ENCODE measurements around the gene ZNF581. TPM values are rescaled to one million over a fixed set of nuclear protein-coding genes. Genes with fewer than 3 reads are reported as not detected.

ZNF581 gene
- total and polyA plus RNA-seq, 5 donors from 2014 or later = 23.7 to 36.6 (median 33.8) TPM

Other genes starting within 250 kb of the ZNF581 start
- 92.9 TPM for gene UBE2S, start 235.9 kb upstream of the ZNF581 start, total RNA-seq
- 10 to 100 TPM; 24.9 to 38.8 (median 33.2) TPM for gene UBE2S, start 235.9 kb upstream of the ZNF581 start, polyA plus RNA-seq
- gene SHISA7, start 200.3 kb upstream of the ZNF581 start, total RNA-seq = not detected
- not detected for gene SHISA7, start 200.3 kb upstream of the ZNF581 start, polyA plus RNA-seq
- 6.3 TPM for gene ISOC2, start 182.0 kb upstream of the ZNF581 start, total RNA-seq
- gene ISOC2, start 182.0 kb upstream of the ZNF581 start, polyA plus RNA-seq = 10 to 100 TPM; 24.7 to 34.1 (median 28.1) TPM
- gene C19orf85, start 178.9 kb upstream of the ZNF581 start, total RNA-seq = not detected
- gene C19orf85, start 178.9 kb upstream of the ZNF581 start, polyA plus RNA-seq = not detected
- gene ZNF628, start 167.0 kb upstream of the ZNF581 start, total RNA-seq = 23.9 TPM
- under 1 TPM; 0.05 to 0.22 (median 0.09) TPM for gene ZNF628, start 167.0 kb upstream of the ZNF581 start, polyA plus RNA-seq
- gene NAT14, start 158.5 kb upstream of the ZNF581 start, total RNA-seq = 9.2 TPM
- 1 to 10 TPM; 3.3 to 5.1 (median 4.1) TPM for gene NAT14, start 158.5 kb upstream of the ZNF581 start, polyA plus RNA-seq
- 0.27 TPM for gene SSC5D, start 155.2 kb upstream of the ZNF581 start, total RNA-seq
- gene SSC5D, start 155.2 kb upstream of the ZNF581 start, polyA plus RNA-seq = not detected
- gene SBK2, start 106.5 kb upstream of the ZNF581 start, total RNA-seq = not detected
- not detected for gene SBK2, start 106.5 kb upstream of the ZNF581 start, polyA plus RNA-seq
- gene SBK3, start 98.1 kb upstream of the ZNF581 start, total RNA-seq = not detected
- gene SBK3, start 98.1 kb upstream of the ZNF581 start, polyA plus RNA-seq = not detected
- gene ZNF579, start 62.8 kb upstream of the ZNF581 start, total RNA-seq = 4.2 TPM
- under 1 TPM in 3 of 4 donors, not detected in 1; 0.13 to 0.24 (median 0.14) TPM for gene ZNF579, start 62.8 kb upstream of the ZNF581 start, polyA plus RNA-seq
- 13.0 TPM for gene FIZ1, start 44.1 kb upstream of the ZNF581 start, total RNA-seq
- gene FIZ1, start 44.1 kb upstream of the ZNF581 start, polyA plus RNA-seq = 1 to 10 TPM; 1.3 to 3.5 (median 1.5) TPM
- gene ZNF524, start 43.4 kb upstream of the ZNF581 start, total RNA-seq = 13.7 TPM
- gene ZNF524, start 43.4 kb upstream of the ZNF581 start, polyA plus RNA-seq = 10 to 100 TPM; 38.5 to 53.7 (median 44.5) TPM
- gene ZNF865, start 38.0 kb upstream of the ZNF581 start, total RNA-seq = 12.8 TPM
- gene ZNF865, start 38.0 kb upstream of the ZNF581 start, polyA plus RNA-seq = under 1 TPM; 0.05 to 0.13 (median 0.10) TPM
- 11.1 TPM for gene ZNF784, start 19.1 kb upstream of the ZNF581 start, total RNA-seq
- 1 to 10 TPM; 1.0 to 2.4 (median 1.6) TPM for gene ZNF784, start 19.1 kb upstream of the ZNF581 start, polyA plus RNA-seq
- gene ZNF580, start 2.6 kb upstream of the ZNF581 start, total RNA-seq = 30.8 TPM
- 10 to 100 TPM; 14.3 to 18.9 (median 16.0) TPM for gene ZNF580, start 2.6 kb upstream of the ZNF581 start, polyA plus RNA-seq
- 0.99 TPM for gene CCDC106, start 4.6 kb downstream of the ZNF581 start, total RNA-seq
- gene CCDC106, start 4.6 kb downstream of the ZNF581 start, polyA plus RNA-seq = 1 to 10 TPM in 1 of 4 donors, under 1 TPM in 3; 0.22 to 1.0 (median 0.51) TPM
- gene U2AF2, start 11.4 kb downstream of the ZNF581 start, total RNA-seq = 283 TPM
- gene U2AF2, start 11.4 kb downstream of the ZNF581 start, polyA plus RNA-seq = 1 to 10 TPM; 7.2 to 9.3 (median 8.2) TPM
- gene EPN1, start 31.6 kb downstream of the ZNF581 start, total RNA-seq = 46.1 TPM
- 1 to 10 TPM; 6.3 to 8.3 (median 7.6) TPM for gene EPN1, start 31.6 kb downstream of the ZNF581 start, polyA plus RNA-seq
- not detected for gene NLRP9, start 94.8 kb downstream of the ZNF581 start, total RNA-seq
- gene NLRP9, start 94.8 kb downstream of the ZNF581 start, polyA plus RNA-seq = not detected
- gene RFPL4A, start 115.4 kb downstream of the ZNF581 start, total RNA-seq = not detected
- not detected for gene RFPL4A, start 115.4 kb downstream of the ZNF581 start, polyA plus RNA-seq
- not detected for gene RFPL4AL1, start 125.5 kb downstream of the ZNF581 start, total RNA-seq
- not detected for gene RFPL4AL1, start 125.5 kb downstream of the ZNF581 start, polyA plus RNA-seq
- gene NLRP11, start 188.3 kb downstream of the ZNF581 start, total RNA-seq = not detected
- not detected for gene NLRP11, start 188.3 kb downstream of the ZNF581 start, polyA plus RNA-seq
- not detected for gene NLRP4, start 192.9 kb downstream of the ZNF581 start, total RNA-seq
- gene NLRP4, start 192.9 kb downstream of the ZNF581 start, polyA plus RNA-seq = not detected